ENCODE data around the gene RAPGEF5. TPM values are rescaled to one million over a fixed set of nuclear protein-coding genes. Genes with fewer than 3 reads are reported as not detected.

RAPGEF5 gene
- total and polyA plus RNA-seq, 4 donors = 7.1 to 54.8 (median 13.0) TPM

GRCh38 chr7:22329816-22330524, 27.0 kb downstream of the RAPGEF5 start (continued):
- TF ChIP-seq ZBTB33 (IDR thresholded peaks at IDR 0.05) (no peak), MAX (IDR thresholded peaks at IDR 0.05) (no peak), FOXA1 (IDR thresholded peaks at IDR 0.05) (no peak)

- H3K27me3 ChIP-seq (ENCODE audit: control insufficient read depth in 4 of 4, insufficient read depth in 4 of 4, low read length in 3 of 4) = no peaks in the 10 kb centered on the region
- H3K4me3 ChIP-seq (ENCODE audit: low read depth in 1 of 3, low read length in 3 of 3) = no peak overlapping the region
- no peak overlapping the region for H3K27ac ChIP-seq (ENCODE audit: low read depth in 1 of 2, low read length in 2 of 2)
- no peaks in the 10 kb centered on the region for H3K9me3 ChIP-seq (ENCODE audit: control insufficient read depth in 4 of 4, low read length in 3 of 4)
- no peak for DNase-seq (ENCODE audit: low spot score)
- H3K36me3 ChIP-seq (ENCODE audit: control insufficient read depth in 4 of 4, insufficient read depth in 3 of 4, low read depth in 1 of 4, low read length in 3 of 4) = peaks cover 0 to 2% (median 0%) of the 10 kb centered on the region in 4 donors
- no peak overlapping the region for H3K9ac ChIP-seq (ENCODE audit: low read depth in 1 of 2, low read length in 2 of 2)
- WGBS = 53% methylated on average over 4 of the region's 4 CpGs
- peaks cover 0 to 7% (median 3%) of the 10 kb centered on the region in 4 donors for H3K4me1 ChIP-seq (ENCODE audit: control insufficient read depth in 4 of 4, insufficient read depth in 4 of 4, low read length in 3 of 4)
- TF ChIP-seq TAF1 (conservative IDR thresholded peaks at IDR 0.05) = no peak
- no peak for TF ChIP-seq NR2F2 (IDR thresholded peaks at IDR 0.05)
- no peak for TF ChIP-seq FOXA1 (IDR thresholded peaks at IDR 0.05)
- TF ChIP-seq JUND (IDR thresholded peaks at IDR 0.05) = no peak
- TF ChIP-seq SP1 (IDR thresholded peaks at IDR 0.05) = no peak
- no peak for TF ChIP-seq GABPA (IDR thresholded peaks at IDR 0.05 in 1 of 2, conservative IDR thresholded peaks at IDR 0.05 in 1 of 2)
- TF ChIP-seq EGR1 (IDR thresholded peaks at IDR 0.05; ENCODE audit: low read depth in 2 of 2) = no peak
- TF ChIP-seq YY1 (IDR thresholded peaks at IDR 0.05) = no peak
- no peak for TF ChIP-seq ZBTB33 (IDR thresholded peaks at IDR 0.05)
- no peak for TF ChIP-seq HNF4G (IDR thresholded peaks at IDR 0.05)
- no peak for TF ChIP-seq HNF4A (conservative IDR thresholded peaks at IDR 0.05)
- no peak for TF ChIP-seq MAX (IDR thresholded peaks at IDR 0.05)
- TF ChIP-seq REST (IDR thresholded peaks at IDR 0.05) = no peak
- no peak for TF ChIP-seq RAD21 (IDR thresholded peaks at IDR 0.05)
Observed at GRCh38 chr7:22326181-22326580, 30.8 kb downstream of the RAPGEF5 start.
